Progenitor cell of endocrine pancreas (in vitro differentiated cells): ENCODE results near the gene TRIP4. TPM values are rescaled to one million over a fixed set of nuclear protein-coding genes. Genes with fewer than 3 reads are reported as not detected.
A peak's percentile ranks its signal among the peaks of the same experiment; 100 is the strongest.
"Not testable (repeated sequence)": the region's sequence is repeated elsewhere in the genome, so short reads cannot be mapped to it uniquely, and the experiment has no call there.

Source experiments
- DNase-seq: peaks from one replicate; pipeline ENCODE4 v3.0.0; 2021; ENCODE audit warnings: low spot score; ENCODE audit not compliant: unreplicated experiment
- H3K27ac Mint-ChIP-seq: 2 replicates; pipeline ENCODE4 v1.8.0; 2021; ENCODE audit warnings: mild to moderate bottlenecking, moderate library complexity, mixed read lengths
- H3K27me3 Mint-ChIP-seq: 2 replicates; pipeline ENCODE4 v1.8.0; 2021; ENCODE audit warnings: mixed read lengths
- H3K36me3 Mint-ChIP-seq: 2 replicates; pipeline ENCODE4 v1.8.0; 2022; ENCODE audit warnings: mixed read lengths; ENCODE audit not compliant: insufficient read depth
- H3K4me1 Mint-ChIP-seq: 2 replicates; pipeline ENCODE4 v1.8.0; 2021; ENCODE audit warnings: low read depth, mixed read lengths
- H3K4me3 Mint-ChIP-seq: 2 replicates; pipeline ENCODE4 v1.8.0; 2021; ENCODE audit warnings: low read depth, mild to moderate bottlenecking, moderate library complexity, mixed read lengths
- H3K9me3 Mint-ChIP-seq: 2 replicates; pipeline ENCODE4 v1.8.0; 2021; ENCODE audit warnings: low read depth, mixed read lengths
- total RNA-seq: library from RNA; stranded (reverse); gene quantifications from 2 replicates; pipeline ENCODE4 v1.2.1, GENCODE V29; 2021
- TF ChIP-seq, protein P1 (sequence below): fragments of 200-600 bp; sonication (generic); IDR thresholded peaks from one replicate; pipeline ENCODE4 v1.5.0; 2021; ENCODE audit warnings: antibody characterized with exemption, mild to moderate bottlenecking; ENCODE audit not compliant: unreplicated experiment

TRIP4 gene
- total RNA-seq, 1 donor from 2014 or later, result 27.9 TPM

DNA sequence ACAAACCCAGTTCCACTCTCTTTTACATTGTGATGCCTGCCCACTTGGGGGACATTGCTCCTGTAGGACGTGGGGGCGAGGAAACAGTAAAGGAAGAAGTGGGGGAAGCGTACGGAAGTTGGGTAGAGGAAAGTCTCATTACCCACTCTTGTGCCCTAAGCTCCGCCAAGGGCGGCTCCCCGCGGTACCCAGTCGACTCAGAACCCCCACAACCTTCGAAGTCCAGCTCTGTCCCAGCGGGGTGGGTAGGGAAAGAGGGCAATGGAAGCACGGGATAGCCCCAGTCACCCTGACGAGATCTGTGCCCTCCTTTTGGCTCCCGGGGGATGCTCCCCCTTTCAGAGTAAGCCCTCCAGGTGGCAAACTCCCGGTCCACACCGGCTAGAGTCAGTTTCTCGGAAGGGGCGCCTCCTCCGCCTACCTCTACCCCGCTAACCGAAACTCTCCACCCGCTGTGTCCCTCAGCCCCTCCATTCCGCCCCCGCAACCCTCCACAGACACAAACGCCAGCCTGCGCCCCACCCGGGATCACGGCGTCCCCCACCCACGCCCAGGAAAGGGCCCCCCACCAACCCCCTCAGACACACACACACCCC lies 32.2 kb upstream of the TRIP4 start:
- TF ChIP-seq, protein P1, sequence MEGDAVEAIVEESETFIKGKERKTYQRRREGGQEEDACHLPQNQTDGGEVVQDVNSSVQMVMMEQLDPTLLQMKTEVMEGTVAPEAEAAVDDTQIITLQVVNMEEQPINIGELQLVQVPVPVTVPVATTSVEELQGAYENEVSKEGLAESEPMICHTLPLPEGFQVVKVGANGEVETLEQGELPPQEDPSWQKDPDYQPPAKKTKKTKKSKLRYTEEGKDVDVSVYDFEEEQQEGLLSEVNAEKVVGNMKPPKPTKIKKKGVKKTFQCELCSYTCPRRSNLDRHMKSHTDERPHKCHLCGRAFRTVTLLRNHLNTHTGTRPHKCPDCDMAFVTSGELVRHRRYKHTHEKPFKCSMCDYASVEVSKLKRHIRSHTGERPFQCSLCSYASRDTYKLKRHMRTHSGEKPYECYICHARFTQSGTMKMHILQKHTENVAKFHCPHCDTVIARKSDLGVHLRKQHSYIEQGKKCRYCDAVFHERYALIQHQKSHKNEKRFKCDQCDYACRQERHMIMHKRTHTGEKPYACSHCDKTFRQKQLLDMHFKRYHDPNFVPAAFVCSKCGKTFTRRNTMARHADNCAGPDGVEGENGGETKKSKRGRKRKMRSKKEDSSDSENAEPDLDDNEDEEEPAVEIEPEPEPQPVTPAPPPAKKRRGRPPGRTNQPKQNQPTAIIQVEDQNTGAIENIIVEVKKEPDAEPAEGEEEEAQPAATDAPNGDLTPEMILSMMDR, result no peak
- peak; percentile 22 for DNase-seq
- H3K27me3 Mint-ChIP-seq, result no peaks in the 10 kb centered on the region
- peak overlapping the region; percentile 97 for H3K4me3 Mint-ChIP-seq
- H3K4me1 Mint-ChIP-seq, result peaks cover 14% of the 10 kb centered on the region
- H3K27ac Mint-ChIP-seq, result peak overlapping the region; percentile 95
- H3K9me3 Mint-ChIP-seq, result no peaks in the 10 kb centered on the region
- H3K36me3 Mint-ChIP-seq, result no peaks in the 10 kb centered on the region

DNA sequence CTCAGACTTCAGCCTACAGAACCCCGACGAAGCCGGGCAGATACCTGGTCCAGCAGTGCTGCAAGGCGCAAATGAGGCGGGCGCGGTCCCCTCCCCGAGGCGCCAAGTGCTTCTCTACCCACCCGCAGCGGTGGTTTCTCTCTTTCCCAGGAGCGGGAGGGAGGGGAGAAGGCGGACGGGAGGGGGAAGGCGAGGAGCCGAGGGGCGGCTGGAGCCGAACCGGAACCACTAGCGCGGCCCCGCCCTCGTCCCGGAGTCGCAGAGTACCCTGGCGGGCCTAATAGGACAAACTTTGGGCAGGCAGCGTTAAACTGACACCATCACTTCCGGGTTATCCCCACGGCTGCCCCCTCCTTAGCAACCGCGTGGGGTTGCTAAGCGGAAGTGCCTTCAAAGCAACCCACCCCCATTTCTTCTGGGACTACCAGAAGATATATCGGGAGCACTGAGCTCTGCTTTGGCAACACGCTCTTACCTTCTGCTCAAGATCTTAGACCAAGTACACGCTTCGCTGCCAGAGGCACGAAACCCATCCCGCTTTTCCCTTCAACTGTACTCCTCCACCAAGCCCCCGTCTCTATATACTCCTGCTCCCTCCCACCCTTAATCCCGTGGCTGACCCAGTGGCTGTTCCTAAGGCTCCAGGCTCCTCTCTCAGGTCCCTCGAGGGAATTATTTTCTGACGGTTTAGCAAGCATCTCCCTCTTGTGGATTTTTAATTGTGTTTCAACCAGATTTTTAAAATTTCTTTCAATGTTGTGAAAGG lies 31.5 kb upstream of the TRIP4 start, which contains the start of gene CSNK1G1:
CSNK1G1 (minus strand) TSS at position 230 of the 766 bp plus-strand sequence. CDS start 55,674 bp downstream, outside the sequence.
- H3K4me1 Mint-ChIP-seq, result peaks cover 14% of the 10 kb centered on the region
- peak; percentile 91 for DNase-seq
- H3K27me3 Mint-ChIP-seq, result no peaks in the 10 kb centered on the region
- H3K36me3 Mint-ChIP-seq, result no peaks in the 10 kb centered on the region
- peak within 1 kb of the TSS; percentile 97 for H3K4me3 Mint-ChIP-seq
- TF ChIP-seq, protein P1, result peak; percentile 46
- H3K27ac Mint-ChIP-seq, result peak within 1 kb of the TSS; percentile 95
- H3K9me3 Mint-ChIP-seq, result no peaks in the 10 kb centered on the region

DNA sequence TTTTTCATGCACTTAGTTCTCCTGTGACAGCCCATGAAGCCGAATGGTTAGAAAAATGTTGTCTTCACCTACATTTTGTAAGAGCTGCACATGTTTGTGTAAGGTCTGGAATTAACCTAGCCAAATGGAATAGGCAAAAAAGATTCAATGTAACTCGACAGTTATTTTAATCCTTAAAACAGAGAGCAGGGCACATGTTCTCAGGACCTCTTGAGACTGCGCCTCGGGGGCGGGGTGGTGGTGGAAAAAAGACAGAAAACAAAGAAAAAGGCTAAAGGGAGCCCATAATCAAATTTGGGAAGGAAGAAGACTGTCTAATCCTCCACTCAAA lies 31.0 kb upstream of the TRIP4 start:
- Mint-ChIP-seq H3K9me3 (no peaks in the 10 kb centered on the region), H3K27me3 (no peaks in the 10 kb centered on the region), H3K27ac (peak overlapping the region; percentile 95), H3K4me3 (peak overlapping the region; percentile 97), H3K4me1 (peaks cover 14% of the 10 kb centered on the region), H3K36me3 (no peaks in the 10 kb centered on the region)
- TF ChIP-seq, protein P1, result no peak
- DNase-seq, result no peak

DNA sequence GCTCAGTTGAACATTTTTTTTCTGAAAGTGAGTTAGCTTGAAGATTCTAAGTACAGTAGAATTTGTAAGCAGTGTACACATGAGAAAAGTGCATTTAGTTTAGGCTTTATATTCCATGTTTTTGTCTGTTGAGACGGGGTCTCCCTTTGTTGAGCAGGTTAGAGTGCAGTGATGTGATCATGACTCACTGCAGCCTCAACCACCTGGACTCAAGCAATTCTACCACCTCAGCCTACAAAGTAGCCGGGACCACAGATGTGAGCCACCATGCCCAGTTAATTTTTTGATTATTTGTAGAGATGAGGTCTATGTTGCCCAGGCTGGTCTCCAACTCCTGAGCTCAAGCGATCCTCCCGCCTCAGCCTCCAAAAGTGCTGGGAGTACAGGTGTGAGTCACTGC lies 26.4 kb upstream of the TRIP4 start:
- Mint-ChIP-seq H3K27ac (no peak overlapping the region), H3K36me3 (no peaks in the 10 kb centered on the region), H3K4me3 (no peak overlapping the region), H3K27me3 (no peaks in the 10 kb centered on the region), H3K9me3 (no peaks in the 10 kb centered on the region), H3K4me1 (peaks cover 5% of the 10 kb centered on the region)
- TF ChIP-seq, protein P1, result no peak
- no peak for DNase-seq

DNA sequence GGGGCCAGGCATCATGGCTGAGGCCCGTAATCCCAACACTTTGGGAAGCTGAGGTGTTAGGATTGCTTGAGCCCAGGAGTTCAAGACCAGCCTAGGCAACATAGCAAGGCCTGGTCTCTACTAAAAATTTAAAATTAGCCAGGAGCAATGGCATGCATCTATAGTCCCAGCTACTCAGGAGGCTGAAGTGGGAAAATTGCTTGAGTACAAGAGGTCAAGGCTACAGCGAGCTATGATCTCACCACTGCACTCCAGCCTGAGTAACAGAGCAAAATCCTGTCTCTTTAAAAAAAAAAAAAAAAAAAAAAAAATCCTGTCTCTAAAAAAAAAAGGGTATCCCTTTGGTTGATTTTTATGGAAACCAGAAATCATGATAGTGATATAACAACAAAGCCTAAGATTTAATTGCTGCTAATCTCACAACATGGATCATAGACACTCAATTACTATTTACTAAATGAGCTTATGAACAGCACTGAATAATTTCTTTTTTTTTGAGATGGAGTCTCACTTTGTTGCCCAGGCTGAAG lies 18.5 kb upstream of the TRIP4 start:
- peaks cover 3% of the 10 kb centered on the region for H3K36me3 Mint-ChIP-seq
- no peaks in the 10 kb centered on the region for H3K27me3 Mint-ChIP-seq
- no peaks in the 10 kb centered on the region for H3K4me1 Mint-ChIP-seq
- TF ChIP-seq, protein P1, result no peak
- DNase-seq, result no peak
- peak overlapping the region; percentile 37 for H3K27ac Mint-ChIP-seq
- H3K9me3 Mint-ChIP-seq, result no peaks in the 10 kb centered on the region
- no peak overlapping the region for H3K4me3 Mint-ChIP-seq

DNA sequence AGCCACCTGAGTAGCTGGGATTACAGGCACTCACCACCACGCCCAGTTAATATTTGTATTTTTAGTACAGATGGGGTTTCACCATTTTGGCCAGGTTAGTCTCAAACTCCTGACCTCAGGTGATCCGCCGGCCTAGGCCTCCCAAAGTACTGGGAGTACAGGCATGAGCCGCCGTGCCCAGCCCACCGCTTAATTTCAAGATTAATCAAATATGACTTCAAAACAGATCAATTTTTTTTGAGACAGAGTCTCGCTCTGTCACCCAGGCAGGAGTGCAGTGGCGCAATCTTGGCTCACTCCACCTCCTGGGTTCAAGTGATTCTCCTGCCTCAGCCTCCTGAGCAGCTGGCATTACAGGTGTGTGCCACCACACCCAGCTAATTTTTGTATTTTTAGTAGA lies 16.3 kb upstream of the TRIP4 start:
- H3K27me3 Mint-ChIP-seq, H3K4me1 Mint-ChIP-seq, H3K36me3 Mint-ChIP-seq, H3K4me3 Mint-ChIP-seq, H3K27ac Mint-ChIP-seq, DNase-seq, H3K9me3 Mint-ChIP-seq: not testable (repeated sequence)
